ENCODE results near the gene LIN9. TPM values are rescaled to one million over a fixed set of nuclear protein-coding genes. Genes with fewer than 3 reads are reported as not detected.
"Not testable (repeated sequence)": the region's sequence is repeated elsewhere in the genome, so short reads cannot be mapped to it uniquely, and the experiment has no call there.

The LIN9 gene
- total RNA-seq, 1 donor from 2014 or later = 11.0 TPM

GRCh38 chr1:226276077-226276682 is 32.8 kb downstream of the LIN9 start:
- intact Hi-C loops (cut with micrococcal nuclease) = no loop called here

- intact Hi-C loops (cut with micrococcal nuclease) = no loop called here
Observed at GRCh38 chr1:226274138-226274537, 34.8 kb downstream of the LIN9 start.

- intact Hi-C loops (cut with micrococcal nuclease) = not testable (repeated sequence)
Observed at GRCh38 chr1:226272233-226272902, 36.6 kb downstream of the LIN9 start.

- intact Hi-C loops (cut with micrococcal nuclease) = no loop called here
Observed at GRCh38 chr1:226268421-226269124, 40.4 kb downstream of the LIN9 start.

- intact Hi-C loops (cut with micrococcal nuclease) = no loop called here
Observed at GRCh38 chr1:226261818-226262217, 47.1 kb downstream of the LIN9 start.

- intact Hi-C loops (cut with micrococcal nuclease) = no loop called here
Observed at GRCh38 chr1:226255380-226255779, 53.6 kb downstream of the LIN9 start.

GRCh38 chr1:226253933-226254332 is 55.0 kb downstream of the LIN9 start:
- intact Hi-C loops (cut with micrococcal nuclease) = no loop called here

GRCh38 chr1:226252841-226253240 is 56.1 kb downstream of the LIN9 start:
- intact Hi-C loops (cut with micrococcal nuclease) = not testable (repeated sequence)

- intact Hi-C loops (cut with micrococcal nuclease) = no loop called here
Observed at GRCh38 chr1:226250511-226250910, 58.5 kb downstream of the LIN9 start.

GRCh38 chr1:226248796-226249195 is 60.2 kb downstream of the LIN9 start:
- intact Hi-C loops (cut with micrococcal nuclease) = no loop called here

- intact Hi-C loops (cut with micrococcal nuclease) = no loop called here
Observed at GRCh38 chr1:226248091-226248490, 60.9 kb downstream of the LIN9 start.

GRCh38 chr1:226239421-226239820 is 69.5 kb downstream of the LIN9 start:
- intact Hi-C loops (cut with micrococcal nuclease) = no loop called here

- intact Hi-C loops (cut with micrococcal nuclease) = no loop called here
Observed at GRCh38 chr1:226236826-226237225, 72.1 kb downstream of the LIN9 start.

GRCh38 chr1:226233806-226234205 is 75.2 kb downstream of the LIN9 start:
- intact Hi-C loops (cut with micrococcal nuclease) = no loop called here

GRCh38 chr1:226233293-226233692 is 75.7 kb downstream of the LIN9 start:
- intact Hi-C loops (cut with micrococcal nuclease) = no loop called here

GRCh38 chr1:226226601-226227000 is 82.4 kb downstream of the LIN9 start:
- intact Hi-C loops (cut with micrococcal nuclease) = no loop called here

- intact Hi-C loops (cut with micrococcal nuclease) = no loop called here
Observed at GRCh38 chr1:226223786-226224244, 85.1 kb downstream of the LIN9 start.

GRCh38 chr1:226223157-226223785 is 85.7 kb downstream of the LIN9 start, which contains the start of gene MIXL1:
MIXL1 (plus strand) TSS chr1:226223664; CDS start chr1:226223682, 18 bp downstream.
- intact Hi-C loops (cut with micrococcal nuclease) = no loop called here

- intact Hi-C loops (cut with micrococcal nuclease) = no loop called here
Observed at GRCh38 chr1:226222686-226223085, 86.3 kb downstream of the LIN9 start.

GRCh38 chr1:226220473-226221189 is 88.3 kb downstream of the LIN9 start:
- intact Hi-C loops (cut with micrococcal nuclease) = no loop called here

GRCh38 chr1:226217273-226217672 is 91.7 kb downstream of the LIN9 start:
- intact Hi-C loops (cut with micrococcal nuclease) = no loop called here

All from T-helper 1 cell treated with Interleukin-12 subunit alpha and Interleukin-12 subunit beta and Interleukin-4 antibody, amounts not matched to agents 30 ng/mL and 1 ng/mL, for 36 hours (primary cell).